IMR-90 (cell line): ENCODE measurements around the gene ADGRG4. TPM values are rescaled to one million over a fixed set of nuclear protein-coding genes. Genes with fewer than 3 reads are reported as not detected.

ENCODE experiments used
- ATAC-seq: fragments of 200-7000 bp; cut with Tn5 transposase; 2 replicates; pipeline ENCODE4 v1.9.1; 2020; ENCODE audit warnings: low read depth, mild to moderate bottlenecking, moderate library complexity
- BruUV-seq: library from RNA; stranded (reverse); fragments of 400-500 nt; replicated peaks from 2 replicates; lab custom pipeline; 2021; lab: Mats Ljungman, UMichigan
- CTCF ChIA-PET: fragments of 300-600 bp; formaldehyde crosslinking; extraction: SDS; loops from one replicate; lab custom pipeline; 2021; ENCODE audit warnings: antibody characterized with exemption; lab: Yijun Ruan, JAX
- POLR2A ChIA-PET: fragments of 300-600 bp; sonication (Branson Sonifier 250); formaldehyde crosslinking; loops from one replicate; lab custom pipeline; 2022; ENCODE audit warnings: antibody characterized with exemption; ENCODE audit not compliant: unreplicated experiment; lab: Charles Lee
- DNase-seq: peaks from one replicate; pipeline ENCODE4 v3.0.0; 2013
- H2AFZ ChIP-seq: replicated peaks from 2 replicates; pipeline ENCODE3; 2013; ENCODE audit warnings: low read length, mild to moderate bottlenecking; ENCODE audit not compliant: poor library complexity
- H2AK5ac ChIP-seq: 2 replicates; pipeline ENCODE4 v1.6.1; 2013; ENCODE audit warnings: low read depth, low read length, inconsistent platforms
- H2AK9ac ChIP-seq: replicated peaks from 2 replicates; pipeline ENCODE3; 2013; ENCODE audit warnings: mild to moderate bottlenecking, low read depth, low read length, moderate library complexity; ENCODE audit not compliant: poor library complexity
- H2BK120ac ChIP-seq: 2 replicates; pipeline ENCODE4 v1.6.1; 2013; ENCODE audit warnings: low read depth, low read length, inconsistent platforms
- H2BK15ac ChIP-seq: 3 replicates; pipeline ENCODE4 v1.6.1; 2013; ENCODE audit warnings: low read depth, low read length, inconsistent platforms
- H2BK20ac ChIP-seq: 2 replicates; pipeline ENCODE4 v1.6.1; 2013; ENCODE audit warnings: low read depth, mild to moderate bottlenecking, inconsistent platforms, low read length, moderate library complexity
- H2BK5ac ChIP-seq: 2 replicates; pipeline ENCODE4 v1.6.1; 2013; ENCODE audit warnings: mild to moderate bottlenecking, low read depth, low read length, inconsistent platforms; ENCODE audit not compliant: poor library complexity, severe bottlenecking
- H3K14ac ChIP-seq: replicated peaks from 2 replicates; pipeline ENCODE4 v1.6.1; 2013; ENCODE audit warnings: low read depth, low read length, inconsistent platforms
- H3K18ac ChIP-seq: 2 replicates; pipeline ENCODE4 v1.6.1; 2013; ENCODE audit warnings: low read depth, low read length, control low read depth
- H3K23ac ChIP-seq: 2 replicates; pipeline ENCODE4 v1.6.1; 2013; ENCODE audit warnings: low read depth, low read length, inconsistent platforms
- H3K27ac ChIP-seq: 2 replicates; pipeline ENCODE4 v1.5.1; 2013; ENCODE audit warnings: mild to moderate bottlenecking, control low read depth, low read length; ENCODE audit not compliant: insufficient read depth
- H3K27me3 ChIP-seq: 2 replicates; pipeline ENCODE4 v1.6.1; 2013; ENCODE audit warnings: low read length; ENCODE audit not compliant: control insufficient read depth, insufficient read depth
- H3K36me3 ChIP-seq: 2 replicates; pipeline ENCODE4 v1.6.1; 2013; ENCODE audit warnings: low read length, mixed read lengths; ENCODE audit not compliant: control insufficient read depth, insufficient read depth
- H3K4ac ChIP-seq: 2 replicates; pipeline ENCODE4 v1.6.1; 2013; ENCODE audit warnings: low read depth, low read length, inconsistent platforms
- H3K4me1 ChIP-seq: 2 replicates; pipeline ENCODE4 v1.6.1; 2013; ENCODE audit warnings: low read length, mixed read lengths; ENCODE audit not compliant: control insufficient read depth, insufficient read depth
- H3K4me2 ChIP-seq: 2 replicates; pipeline ENCODE4 v1.6.1; 2013; ENCODE audit warnings: low read depth, mild to moderate bottlenecking, control low read depth, low read length, moderate library complexity
- H3K4me3 ChIP-seq: 2 replicates; pipeline ENCODE4 v1.5.1; 2013; ENCODE audit warnings: low read depth, mild to moderate bottlenecking, control low read depth, low read length, moderate library complexity; ENCODE audit not compliant: insufficient read depth
- H3K56ac ChIP-seq: 2 replicates; pipeline ENCODE4 v1.6.1; 2013; ENCODE audit warnings: low read length, inconsistent platforms; ENCODE audit not compliant: insufficient read depth; ENCODE audit errors: extremely low read depth
- H3K79me1 ChIP-seq, 2 experiments: 2 replicates each; pipeline ENCODE4 v1.6.1; 2013; ENCODE audit warnings: low read length in 2 of 2, inconsistent platforms in 1 of 2, low read depth in 1 of 2
- H3K9ac ChIP-seq: 2 replicates; pipeline ENCODE4 v1.6.1; 2013; ENCODE audit warnings: low read depth, low read length, control low read depth
- H3K9me1 ChIP-seq: 2 replicates; pipeline ENCODE4 v1.6.1; 2013; ENCODE audit warnings: low read length, inconsistent platforms; ENCODE audit not compliant: insufficient read depth
- H3K9me3 ChIP-seq: 2 replicates; pipeline ENCODE4 v1.6.1; 2013; ENCODE audit warnings: low read length; ENCODE audit not compliant: control insufficient read depth, insufficient read depth
- H4K20me1 ChIP-seq: 2 replicates; pipeline ENCODE4 v1.6.1; 2013; ENCODE audit warnings: low read length, inconsistent platforms; ENCODE audit not compliant: insufficient read depth
- H4K5ac ChIP-seq: 2 replicates; pipeline ENCODE4 v1.6.1; 2013; ENCODE audit warnings: mild to moderate bottlenecking, low read depth, low read length, control low read depth
- H4K8ac ChIP-seq, 2 experiments: 2 replicates each; pipeline ENCODE4 v1.6.1; 2013; ENCODE audit warnings: low read depth in 2 of 2, low read length in 2 of 2, control low read depth in 1 of 2, inconsistent platforms in 1 of 2
- H4K91ac ChIP-seq: 2 replicates; pipeline ENCODE4 v1.6.1; 2013; ENCODE audit warnings: low read depth, low read length, inconsistent platforms; ENCODE audit not compliant: insufficient read depth
- BHLHE40 ChIP-seq: fragments of 150-350 bp; IDR thresholded peaks from 2 replicates; pipeline ENCODE4 v1.6.1; 2016; ENCODE audit warnings: mild to moderate bottlenecking, low read depth, low read length
- CEBPB ChIP-seq: IDR thresholded peaks from 2 replicates; pipeline ENCODE4 v1.6.1; 2012; ENCODE audit warnings: low read depth, low read length, improper control_type of control experiment
- CHD1 ChIP-seq: IDR thresholded peaks from 2 replicates; pipeline ENCODE4 v1.6.1; 2012; ENCODE audit warnings: low read depth, low read length, improper control_type of control experiment
- FOS ChIP-seq: fragments of 150-350 bp; IDR thresholded peaks from 2 replicates; pipeline ENCODE4 v1.6.1; 2016; ENCODE audit warnings: low read depth, low read length
- MAFK ChIP-seq: IDR thresholded peaks from 2 replicates; pipeline ENCODE4 v1.6.1; 2012; ENCODE audit warnings: low read depth, low read length, improper control_type of control experiment
- MAZ ChIP-seq: IDR thresholded peaks from 2 replicates; pipeline ENCODE4 v1.6.1; 2012; ENCODE audit warnings: low read depth, mild to moderate bottlenecking, low read length, improper control_type of control experiment, moderate library complexity, borderline replicate concordance
- MXI1 ChIP-seq: IDR thresholded peaks from 2 replicates; pipeline ENCODE4 v1.6.1; 2012; ENCODE audit warnings: low read depth, mild to moderate bottlenecking, low read length, moderate library complexity, borderline replicate concordance
- NFE2L2 ChIP-seq: fragments of 150-350 bp; IDR thresholded peaks from 2 replicates; pipeline ENCODE4 v1.6.1; 2016; ENCODE audit warnings: low read depth, mild to moderate bottlenecking, low read length
- POLR2A ChIP-seq: IDR thresholded peaks from 2 replicates; pipeline ENCODE4 v1.6.1; 2012; ENCODE audit warnings: mild to moderate bottlenecking, low read depth, low read length
- RAD21 ChIP-seq: IDR thresholded peaks from 2 replicates; pipeline ENCODE4 v1.6.1; 2012; ENCODE audit warnings: low read length, improper control_type of control experiment
- RCOR1 ChIP-seq: IDR thresholded peaks from 2 replicates; pipeline ENCODE4 v1.6.1; 2012; ENCODE audit warnings: mild to moderate bottlenecking, low read length, improper control_type of control experiment; ENCODE audit not compliant: insufficient replicate concordance
- RFX5 ChIP-seq: IDR thresholded peaks from 2 replicates; pipeline ENCODE4 v1.8.0; 2012; ENCODE audit warnings: low read depth, mild to moderate bottlenecking, low read length, moderate library complexity
- SMC3 ChIP-seq: fragments of 150-350 bp; IDR thresholded peaks from 2 replicates; pipeline ENCODE4 v1.6.1; 2016; ENCODE audit warnings: low read depth, mild to moderate bottlenecking, antibody characterized with exemption, low read length, moderate library complexity
- WGBS, 2 experiments: methylation state at CpG; one replicate each; pipeline versions ENCODE4 v1.1.5 to v1.1.7; 2013; ENCODE audit warnings: missing lambda C conversion rate in 2 of 2; ENCODE audit not compliant: insufficient read length in 1 of 2; ENCODE audit errors: extremely low coverage in 2 of 2; 5-methylcytosine and 5-hydroxymethylcytosine counted together
- dilution Hi-C: fragments of 300-500 bp; cut with HindIII; formaldehyde crosslinking; loops from one replicate; pipeline ENCODE4 v1.14.3; 2018; ENCODE audit warnings: low sequenced_read_pairs; ENCODE audit not compliant: unreplicated experiment
- in situ Hi-C: fragments of 300-500 bp; cut with MboI; formaldehyde crosslinking; loops from 3 replicates; pipeline ENCODE4 v1.14.3; 2019; ENCODE audit warnings: low sequenced_read_pairs, inconsistent platforms, mixed read lengths
- intact Hi-C: fragments of 100-400 bp; cut with micrococcal nuclease; formaldehyde crosslinking; loops from 2 replicates; pipeline ENCODE4 v1.10.0; 2022
- polyA plus RNA-seq, 3 experiments: library from polyadenylated mRNA; depleted of rRNA; stranded (reverse); fragments of >200 nt; gene quantifications; 2 replicates each; pipeline ENCODE4 v1.2.3, GENCODE V29; 2012; ENCODE audit warnings: low replicate concordance in 1 of 3
- total RNA-seq: library from RNA; depleted of rRNA; stranded (reverse); fragments of >200 nt; gene quantifications from 2 replicates; pipeline ENCODE4 v1.2.3, GENCODE V29; 2012
- TF ChIP-seq, protein P1 (sequence below): fragments of 150-350 bp; IDR thresholded peaks from 2 replicates; pipeline ENCODE4 v1.6.1; 2017; ENCODE audit warnings: mild to moderate bottlenecking, antibody characterized with exemption, low read length, low read depth
- TF ChIP-seq, protein P2 (sequence below): conservative IDR thresholded peaks from 2 replicates; pipeline ENCODE4 v1.5.1; 2012; ENCODE audit warnings: mild to moderate bottlenecking, low read depth, low read length, improper control_type of control experiment
- TF ChIP-seq, protein P3 (sequence below): fragments of 150-350 bp; IDR thresholded peaks from 2 replicates; pipeline ENCODE4 v1.6.1; 2016; ENCODE audit warnings: low read depth, mild to moderate bottlenecking, low read length, moderate library complexity, borderline replicate concordance

The ADGRG4 gene
- total and polyA plus RNA-seq, 2 of the 4 experiments (the other 2 are of a cell fraction): under 0.01 TPM; not detected in 1

DNA sequence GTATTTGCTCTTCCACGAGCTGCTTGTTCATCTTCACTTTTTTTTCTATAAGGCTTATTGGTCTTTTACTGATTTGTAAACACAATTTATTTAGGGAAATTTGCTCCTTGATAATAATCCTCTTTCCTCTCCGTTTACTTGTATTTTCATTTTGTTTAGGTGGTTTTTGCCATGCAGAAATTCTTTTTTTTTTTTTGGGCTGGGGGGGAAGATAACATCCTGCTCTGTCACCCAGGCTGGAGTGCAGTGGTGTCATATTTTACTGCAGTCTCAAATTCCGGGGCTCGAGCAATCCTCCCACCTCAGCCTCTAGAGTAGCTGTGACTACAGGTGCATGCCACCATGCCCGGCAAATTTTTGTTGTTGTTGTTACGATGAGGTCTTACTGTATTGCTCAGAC lies 155.4 kb downstream of the ADGRG4 start:
- Histone ChIP-seq H3K9me1 (no peaks in the 10 kb centered on the region), H2AFZ (no peak overlapping the region), H3K56ac (no peak overlapping the region), H3K9me3 (no peaks in the 10 kb centered on the region), H2BK20ac (no peak overlapping the region), H2AK5ac (no peak overlapping the region), H4K91ac (no peak overlapping the region), H4K8ac (no peak overlapping the region), H3K18ac (no peak overlapping the region), H2AK9ac (no peak overlapping the region), H4K20me1 (no peaks in the 10 kb centered on the region), H3K9ac (no peak overlapping the region), H3K4me3 (no peak overlapping the region), H3K4me2 (no peak overlapping the region), H3K79me1 (no peaks in the 10 kb centered on the region), H3K27ac (no peak overlapping the region), H2BK120ac (no peak overlapping the region), H3K23ac (no peak overlapping the region), H2BK15ac (no peak overlapping the region), H3K4me1 (no peaks in the 10 kb centered on the region), H4K5ac (no peak overlapping the region), H3K36me3 (no peaks in the 10 kb centered on the region), H3K14ac (no peak overlapping the region), H3K4ac (no peak overlapping the region), H2BK5ac (no peak overlapping the region), H3K27me3 (peaks cover 3% of the 10 kb centered on the region; the same call in 1 of the 2 replicates)
- TF ChIP-seq NFE2L2 (no peak), FOS (no peak), MAFK (no peak), CHD1 (no peak), POLR2A (no peak), BHLHE40 (no peak), RFX5 (no peak), MXI1 (no peak), RAD21 (no peak), CEBPB (no peak), RCOR1 (no peak), SMC3 (no peak), MAZ (no peak)
- TF ChIP-seq, protein P1, sequence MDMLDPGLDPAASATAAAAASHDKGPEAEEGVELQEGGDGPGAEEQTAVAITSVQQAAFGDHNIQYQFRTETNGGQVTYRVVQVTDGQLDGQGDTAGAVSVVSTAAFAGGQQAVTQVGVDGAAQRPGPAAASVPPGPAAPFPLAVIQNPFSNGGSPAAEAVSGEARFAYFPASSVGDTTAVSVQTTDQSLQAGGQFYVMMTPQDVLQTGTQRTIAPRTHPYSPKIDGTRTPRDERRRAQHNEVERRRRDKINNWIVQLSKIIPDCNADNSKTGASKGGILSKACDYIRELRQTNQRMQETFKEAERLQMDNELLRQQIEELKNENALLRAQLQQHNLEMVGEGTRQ: no peak
- TF ChIP-seq, protein P2, sequence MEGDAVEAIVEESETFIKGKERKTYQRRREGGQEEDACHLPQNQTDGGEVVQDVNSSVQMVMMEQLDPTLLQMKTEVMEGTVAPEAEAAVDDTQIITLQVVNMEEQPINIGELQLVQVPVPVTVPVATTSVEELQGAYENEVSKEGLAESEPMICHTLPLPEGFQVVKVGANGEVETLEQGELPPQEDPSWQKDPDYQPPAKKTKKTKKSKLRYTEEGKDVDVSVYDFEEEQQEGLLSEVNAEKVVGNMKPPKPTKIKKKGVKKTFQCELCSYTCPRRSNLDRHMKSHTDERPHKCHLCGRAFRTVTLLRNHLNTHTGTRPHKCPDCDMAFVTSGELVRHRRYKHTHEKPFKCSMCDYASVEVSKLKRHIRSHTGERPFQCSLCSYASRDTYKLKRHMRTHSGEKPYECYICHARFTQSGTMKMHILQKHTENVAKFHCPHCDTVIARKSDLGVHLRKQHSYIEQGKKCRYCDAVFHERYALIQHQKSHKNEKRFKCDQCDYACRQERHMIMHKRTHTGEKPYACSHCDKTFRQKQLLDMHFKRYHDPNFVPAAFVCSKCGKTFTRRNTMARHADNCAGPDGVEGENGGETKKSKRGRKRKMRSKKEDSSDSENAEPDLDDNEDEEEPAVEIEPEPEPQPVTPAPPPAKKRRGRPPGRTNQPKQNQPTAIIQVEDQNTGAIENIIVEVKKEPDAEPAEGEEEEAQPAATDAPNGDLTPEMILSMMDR: no peak
- TF ChIP-seq, protein P3, sequence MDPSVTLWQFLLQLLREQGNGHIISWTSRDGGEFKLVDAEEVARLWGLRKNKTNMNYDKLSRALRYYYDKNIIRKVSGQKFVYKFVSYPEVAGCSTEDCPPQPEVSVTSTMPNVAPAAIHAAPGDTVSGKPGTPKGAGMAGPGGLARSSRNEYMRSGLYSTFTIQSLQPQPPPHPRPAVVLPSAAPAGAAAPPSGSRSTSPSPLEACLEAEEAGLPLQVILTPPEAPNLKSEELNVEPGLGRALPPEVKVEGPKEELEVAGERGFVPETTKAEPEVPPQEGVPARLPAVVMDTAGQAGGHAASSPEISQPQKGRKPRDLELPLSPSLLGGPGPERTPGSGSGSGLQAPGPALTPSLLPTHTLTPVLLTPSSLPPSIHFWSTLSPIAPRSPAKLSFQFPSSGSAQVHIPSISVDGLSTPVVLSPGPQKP: no peak
- ChIA-PET POLR2A (no interaction called here), CTCF (interaction anchor here (0.6 kb wide), 1 partner anchor 19 kb away, joined by 3 read pairs; no protein-coding TSS in a partner anchor)
- DNase-seq (no peak), ATAC-seq (no peak)
- dilution Hi-C loops: no loop called here
- BruUV-seq: no TSS peak
- intact Hi-C loops: no loop called here
- in situ Hi-C loops: no loop called here
- no CpG with 5 or more reads among the region's 6 CpGs for WGBS, 2 experiments
